HG02623 (cell line): Measurements from ENCODE around the gene CD34.

Experiments
- ATAC-seq: cut with Tn5 transposase; IDR thresholded peaks from one replicate; pipeline ENCODE4 v1.9.1; 2021; ENCODE audit warnings: moderate library complexity; ENCODE audit not compliant: unreplicated experiment

The CD34 gene

GRCh38 chr1:207857447-207857846 is 53.5 kb downstream of the CD34 start:
- ATAC-seq: no peak

- ATAC-seq: no peak
These were observed 54.5 kb downstream of the CD34 start for GRCh38 chr1:207856276-207857023.

GRCh38 chr1:207854001-207854400 is 56.9 kb downstream of the CD34 start:
- ATAC-seq: no peak

- ATAC-seq: no peak
These were observed 57.6 kb downstream of the CD34 start for GRCh38 chr1:207853372-207853757.

- no peak for ATAC-seq
These were observed 58.2 kb downstream of the CD34 start for GRCh38 chr1:207852576-207853371.

- no peak for ATAC-seq
These were observed 59.2 kb downstream of the CD34 start for GRCh38 chr1:207851696-207852095.

- no peak for ATAC-seq
These were observed 60.1 kb downstream of the CD34 start for GRCh38 chr1:207850621-207851407.

GRCh38 chr1:207849646-207850045 is 61.3 kb downstream of the CD34 start:
- ATAC-seq: no peak

- no peak for ATAC-seq
These were observed 61.9 kb downstream of the CD34 start for GRCh38 chr1:207849016-207849415.

GRCh38 chr1:207848234-207848633 is 62.7 kb downstream of the CD34 start:
- no peak for ATAC-seq

- no peak for ATAC-seq
These were observed 63.8 kb downstream of the CD34 start for GRCh38 chr1:207847116-207847515.

GRCh38 chr1:207845109-207845508 is 65.8 kb downstream of the CD34 start:
- ATAC-seq: no peak

GRCh38 chr1:207844371-207844770 is 66.6 kb downstream of the CD34 start:
- ATAC-seq: no peak

GRCh38 chr1:207842506-207842905 is 68.4 kb downstream of the CD34 start:
- no peak for ATAC-seq

- ATAC-seq: no peak
These were observed 69.0 kb downstream of the CD34 start for GRCh38 chr1:207841901-207842300.

- ATAC-seq: no peak
These were observed 69.6 kb downstream of the CD34 start for GRCh38 chr1:207841293-207841692.

- ATAC-seq: no peak
These were observed 70.5 kb downstream of the CD34 start for GRCh38 chr1:207840380-207840779.

- no peak for ATAC-seq
These were observed 71.9 kb downstream of the CD34 start for GRCh38 chr1:207839083-207839413.

- no peak for ATAC-seq
These were observed 72.5 kb downstream of the CD34 start for GRCh38 chr1:207838156-207839082.

- ATAC-seq: no peak
These were observed 73.3 kb downstream of the CD34 start for GRCh38 chr1:207837673-207838072.
